DMS153 (cell line): ENCODE results near the gene DNAH17.
"Not testable (repeated sequence)": the region's sequence is repeated elsewhere in the genome, so short reads cannot be mapped to it uniquely, and the experiment has no call there.

Source experiments
- DNase-seq: peaks from one replicate; lab custom pipeline; 2025; lab: John Stamatoyannopoulos, UW

The DNAH17 gene

DNA sequence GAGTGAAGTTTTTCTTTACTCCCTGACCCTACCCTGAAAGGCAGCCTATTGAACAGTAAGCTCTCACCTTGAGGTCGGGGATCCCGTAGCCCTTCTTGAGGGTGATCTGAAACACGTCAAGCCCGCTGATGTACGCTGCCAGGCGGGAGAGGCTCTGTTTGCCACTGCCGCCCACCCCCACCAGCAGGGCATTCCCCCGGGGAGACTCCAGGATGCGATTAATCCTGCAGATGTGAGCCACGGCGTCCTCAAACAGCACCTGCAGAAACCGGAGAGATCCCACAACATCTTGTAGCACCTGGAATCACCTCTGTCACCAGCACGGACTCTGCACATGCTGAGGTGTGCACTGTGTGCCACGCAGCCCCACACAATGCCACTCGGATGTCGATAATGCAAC is 102.0 kb downstream of the DNAH17 start:
- no peak for DNase-seq

DNA sequence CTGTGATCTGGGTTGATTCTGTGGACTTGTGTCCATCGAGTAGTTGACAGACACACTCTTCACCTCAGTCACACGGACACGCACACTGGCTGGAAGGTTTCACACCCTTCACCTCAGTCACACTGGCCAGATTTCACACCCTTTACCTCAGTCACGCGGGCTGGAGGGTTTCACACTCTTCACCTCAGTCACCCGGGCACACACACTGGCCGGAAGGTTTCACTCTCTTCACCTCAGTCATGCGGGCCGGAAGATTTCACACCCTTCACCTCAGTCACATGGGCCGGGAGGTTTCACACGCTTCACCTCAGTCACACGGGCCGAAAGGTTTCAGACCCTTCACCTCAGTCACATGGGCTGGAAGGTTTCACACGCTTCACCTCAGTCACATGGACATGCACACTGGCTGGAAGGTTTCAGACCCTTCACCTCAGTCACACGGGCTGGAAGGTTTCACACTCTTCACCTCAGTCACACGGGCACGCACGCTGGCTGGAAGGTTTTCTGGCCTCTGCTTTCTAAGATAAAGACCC is 102.5 kb downstream of the DNAH17 start:
- DNase-seq: no peak

DNA sequence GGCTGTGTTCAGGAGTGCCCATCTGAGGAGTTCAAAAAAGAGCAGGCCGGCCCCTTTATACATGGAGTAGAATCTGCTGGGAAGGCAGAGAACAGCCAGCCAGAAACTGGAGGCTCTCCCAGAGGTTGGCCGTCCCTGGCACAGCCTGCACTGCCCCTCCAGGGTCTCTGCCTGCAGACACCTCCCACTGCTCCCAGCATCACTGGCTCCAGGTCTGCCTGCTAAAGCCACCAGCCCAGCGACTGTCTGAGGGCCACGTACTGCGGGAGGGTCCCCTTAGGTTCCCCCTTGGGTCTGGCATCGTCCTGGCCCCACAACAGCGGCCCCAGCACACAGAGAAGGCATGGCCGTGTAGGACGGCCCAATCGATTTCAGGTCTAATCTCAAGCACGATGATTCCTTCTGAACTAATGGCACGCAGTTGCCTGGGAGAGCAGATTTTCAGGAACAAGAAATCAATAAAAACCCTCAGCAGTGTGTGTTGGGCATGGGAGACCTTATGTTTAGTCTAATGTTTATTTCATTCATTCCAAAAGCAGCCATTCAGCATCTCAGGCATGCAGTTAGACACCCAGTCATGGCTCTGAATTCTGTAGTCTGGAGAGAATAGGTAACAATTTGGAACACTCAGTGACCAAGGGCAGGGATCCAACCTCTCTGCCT is 103.1 kb downstream of the DNAH17 start:
- no peak for DNase-seq

DNA sequence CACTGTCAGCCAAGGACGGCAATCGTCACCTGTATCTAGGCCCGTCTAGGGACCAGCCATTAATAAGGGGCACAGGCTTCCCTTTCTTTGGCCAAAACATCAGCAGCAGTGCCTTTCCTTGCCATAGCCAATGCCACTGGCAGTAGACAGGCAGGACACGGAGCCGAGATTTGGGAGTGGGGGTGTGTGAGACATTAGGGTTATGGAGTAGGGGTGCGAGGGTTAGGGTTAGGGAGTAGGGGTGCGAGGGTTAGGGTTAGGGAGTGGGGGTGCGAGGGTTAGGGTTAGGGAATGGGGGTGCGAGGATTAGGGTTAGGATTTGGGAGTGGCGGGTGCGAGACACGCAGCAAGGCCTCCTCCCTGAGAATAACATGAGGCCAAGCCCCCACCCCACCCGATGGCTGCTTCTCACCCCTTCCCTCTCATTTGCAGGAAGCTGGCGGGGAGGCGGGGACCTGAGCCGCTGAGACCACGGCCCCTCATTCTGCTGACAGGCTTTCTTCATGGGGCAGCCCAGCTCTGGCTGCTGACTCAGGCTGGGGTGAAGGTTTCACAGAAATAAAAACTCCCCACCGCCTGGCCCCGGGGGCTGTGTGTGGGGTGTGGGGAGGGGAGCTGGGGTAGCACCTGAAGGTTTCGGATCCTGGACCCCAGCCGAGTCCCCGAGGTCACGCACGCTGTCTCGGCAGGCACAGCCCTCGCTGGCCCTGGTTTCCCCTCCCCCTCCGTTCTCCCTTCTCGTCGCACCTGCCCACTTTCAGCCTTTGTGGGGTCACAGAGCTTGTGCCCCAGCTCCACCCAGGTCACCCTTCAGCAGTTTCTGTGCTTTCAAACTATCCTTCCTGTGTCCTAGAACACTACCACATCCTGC is 104.9 kb downstream of the DNAH17 start:
- DNase-seq: no peak

DNA sequence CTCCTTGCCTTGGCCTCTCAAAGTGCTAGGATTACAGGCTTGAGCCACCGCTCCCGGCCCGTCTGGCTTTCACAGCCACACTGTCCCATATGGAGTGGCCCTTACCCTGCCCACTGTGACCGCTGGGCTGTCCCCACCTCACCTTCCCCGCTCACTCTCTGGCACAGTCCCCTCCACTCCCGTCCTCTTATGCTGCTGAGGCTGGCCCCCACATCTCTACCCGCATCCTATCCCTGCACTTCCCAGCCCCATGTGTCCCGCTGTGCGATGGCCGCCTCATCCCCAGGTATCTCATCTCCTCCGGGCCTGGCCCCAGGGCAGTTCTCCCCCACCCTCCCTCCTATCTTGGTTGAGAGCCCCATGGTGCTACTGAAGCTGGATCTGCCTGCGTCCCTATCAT is 105.6 kb downstream of the DNAH17 start:
- DNase-seq: no peak

DNA sequence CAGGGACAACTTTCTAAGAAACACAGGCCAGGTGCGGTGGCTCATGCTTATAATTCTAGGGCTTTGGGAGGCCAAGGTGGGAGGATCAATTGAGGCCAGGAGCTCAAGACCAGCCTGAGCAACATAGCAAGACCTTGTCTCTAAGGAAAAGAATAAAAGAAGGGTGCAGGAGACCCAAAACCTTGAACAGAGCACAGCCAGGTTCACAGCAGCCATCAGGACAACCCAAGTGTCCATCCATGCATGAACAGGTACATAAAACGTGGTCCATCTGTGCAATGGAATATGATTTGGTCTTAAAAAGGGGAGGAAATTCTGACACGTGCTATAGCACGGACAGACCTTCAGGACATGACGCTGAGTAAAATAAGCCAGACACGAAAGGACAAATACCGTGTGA is 107.8 kb downstream of the DNAH17 start:
- no peak for DNase-seq

DNA sequence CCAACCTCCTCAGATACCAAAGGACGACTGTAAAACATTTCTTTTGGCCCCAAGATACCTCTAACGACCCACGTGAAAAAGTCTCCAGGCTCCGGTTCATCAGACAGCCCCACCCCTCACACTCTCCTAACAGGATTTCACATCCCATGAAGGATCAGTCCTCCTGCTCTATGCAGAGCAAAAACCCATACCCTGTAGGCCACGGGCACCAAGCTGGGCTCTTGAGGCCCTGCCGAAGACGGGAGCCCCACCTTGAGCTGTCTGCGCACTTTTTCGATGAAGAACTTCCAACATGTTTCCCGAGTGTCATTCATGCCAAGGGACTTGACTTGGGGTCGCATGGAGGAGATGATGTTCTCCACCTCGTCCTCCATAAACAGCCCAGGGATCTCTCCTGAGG is 108.8 kb downstream of the DNAH17 start:
- DNase-seq: no peak

DNA sequence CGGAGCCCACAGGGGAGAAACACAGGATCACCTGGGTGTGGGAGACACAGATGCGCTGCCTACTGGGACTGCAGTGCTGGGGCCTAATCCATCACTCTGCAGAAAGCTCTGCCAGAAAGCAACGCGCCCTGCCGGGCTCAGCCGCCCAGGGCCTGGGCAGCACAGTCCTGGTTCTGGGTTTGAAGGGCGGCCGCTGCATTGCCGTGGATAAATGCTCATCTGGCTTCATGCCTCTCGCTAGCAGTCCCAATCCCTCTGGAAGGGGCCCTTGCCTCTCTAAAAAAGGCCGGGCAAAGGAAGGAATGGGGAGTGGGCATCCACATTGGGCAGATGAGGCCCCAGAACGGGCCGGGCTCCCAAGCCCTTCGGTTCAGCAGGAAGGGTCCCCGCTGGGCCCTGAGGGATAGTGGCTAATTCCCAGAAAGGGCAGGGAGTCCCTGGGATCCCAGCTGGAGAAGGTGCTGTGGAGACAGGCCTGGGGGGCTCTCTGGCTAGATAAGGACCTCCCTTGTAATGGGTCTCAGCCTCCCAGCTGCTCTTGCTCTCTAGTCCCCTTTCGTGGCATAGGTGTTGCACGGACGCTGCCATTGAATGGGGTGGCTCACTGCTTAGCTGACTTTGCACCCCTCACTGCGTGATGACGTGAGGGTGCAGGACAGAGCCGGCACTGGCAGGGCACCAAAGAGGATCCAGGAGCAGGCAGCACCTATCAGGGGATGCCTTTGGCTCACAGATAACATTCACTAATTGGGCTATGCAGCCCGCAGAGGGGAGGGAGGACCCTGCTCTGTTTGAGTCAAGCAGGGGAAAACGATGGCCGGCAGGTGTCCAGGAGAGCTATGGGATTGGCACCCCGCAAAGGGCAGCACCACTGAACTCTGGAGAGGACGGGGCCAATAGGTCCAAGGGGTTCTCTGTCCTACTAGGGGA is 110.1 kb downstream of the DNAH17 start:
- no peak for DNase-seq

DNA sequence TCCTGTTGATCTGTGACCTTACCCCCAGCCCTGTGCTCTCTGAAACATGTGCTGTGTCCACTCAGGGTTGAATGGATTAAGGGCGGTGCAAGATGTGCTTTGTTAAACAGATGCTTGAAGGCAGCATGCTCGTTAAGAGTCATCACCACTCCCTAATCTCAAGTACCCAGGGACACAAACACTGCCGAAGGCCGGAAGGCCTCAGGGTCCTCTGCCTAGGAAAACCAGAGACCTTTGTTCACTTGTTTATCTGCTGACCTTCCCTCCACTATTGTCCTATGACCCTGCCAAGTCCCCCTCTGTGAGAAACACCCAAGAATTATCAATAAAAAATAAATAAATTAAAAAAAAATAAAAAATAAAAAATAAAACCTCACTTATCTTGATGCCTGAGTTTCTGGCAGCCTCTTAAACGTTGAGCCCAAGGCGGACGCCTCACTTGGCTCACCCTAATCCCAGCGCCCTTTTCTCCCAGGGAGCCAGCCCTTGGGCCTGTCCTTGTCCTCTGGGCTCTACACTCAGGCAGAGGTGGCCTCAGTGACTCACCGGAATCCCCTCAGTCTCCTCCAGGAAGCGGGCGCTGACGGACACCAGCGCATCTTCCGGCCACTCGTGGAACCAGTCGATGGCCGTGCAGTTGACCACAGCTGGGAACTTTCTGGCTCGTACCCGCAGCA is 110.9 kb downstream of the DNAH17 start:
- not testable (repeated sequence) for DNase-seq

DNA sequence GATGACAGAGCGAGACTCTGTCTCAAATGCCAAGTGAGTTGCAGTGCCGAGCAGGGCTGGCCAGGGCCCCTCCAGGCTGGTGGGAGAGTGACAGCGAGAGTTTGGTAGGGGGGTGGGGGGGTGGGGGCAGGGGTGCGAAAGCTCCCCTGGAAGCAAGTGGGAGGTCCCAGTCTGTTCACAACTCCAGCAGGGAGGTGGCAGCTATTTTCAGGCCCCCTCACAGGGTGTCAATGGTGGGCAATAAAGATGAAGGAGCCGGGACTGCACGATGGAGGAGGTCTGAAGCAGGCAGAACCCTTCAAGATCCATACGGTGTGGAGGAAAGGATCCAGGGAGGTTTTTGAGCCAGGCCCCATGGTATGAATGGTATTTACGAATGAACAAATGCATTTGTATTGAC is 115.0 kb downstream of the DNAH17 start:
- DNase-seq: no peak

DNA sequence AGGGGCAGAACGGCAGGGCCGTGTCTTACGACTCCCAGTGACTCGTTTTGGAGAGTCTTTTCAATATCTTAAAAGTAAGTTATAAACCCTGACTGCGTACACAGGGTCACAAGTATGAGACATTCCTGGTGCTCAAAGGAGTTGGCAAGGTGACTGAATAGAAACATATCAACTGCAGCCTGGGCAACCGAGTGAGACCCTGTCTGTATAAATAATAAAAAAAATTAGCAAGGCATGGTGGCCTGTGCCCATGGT is 115.5 kb downstream of the DNAH17 start:
- no peak for DNase-seq

DNA sequence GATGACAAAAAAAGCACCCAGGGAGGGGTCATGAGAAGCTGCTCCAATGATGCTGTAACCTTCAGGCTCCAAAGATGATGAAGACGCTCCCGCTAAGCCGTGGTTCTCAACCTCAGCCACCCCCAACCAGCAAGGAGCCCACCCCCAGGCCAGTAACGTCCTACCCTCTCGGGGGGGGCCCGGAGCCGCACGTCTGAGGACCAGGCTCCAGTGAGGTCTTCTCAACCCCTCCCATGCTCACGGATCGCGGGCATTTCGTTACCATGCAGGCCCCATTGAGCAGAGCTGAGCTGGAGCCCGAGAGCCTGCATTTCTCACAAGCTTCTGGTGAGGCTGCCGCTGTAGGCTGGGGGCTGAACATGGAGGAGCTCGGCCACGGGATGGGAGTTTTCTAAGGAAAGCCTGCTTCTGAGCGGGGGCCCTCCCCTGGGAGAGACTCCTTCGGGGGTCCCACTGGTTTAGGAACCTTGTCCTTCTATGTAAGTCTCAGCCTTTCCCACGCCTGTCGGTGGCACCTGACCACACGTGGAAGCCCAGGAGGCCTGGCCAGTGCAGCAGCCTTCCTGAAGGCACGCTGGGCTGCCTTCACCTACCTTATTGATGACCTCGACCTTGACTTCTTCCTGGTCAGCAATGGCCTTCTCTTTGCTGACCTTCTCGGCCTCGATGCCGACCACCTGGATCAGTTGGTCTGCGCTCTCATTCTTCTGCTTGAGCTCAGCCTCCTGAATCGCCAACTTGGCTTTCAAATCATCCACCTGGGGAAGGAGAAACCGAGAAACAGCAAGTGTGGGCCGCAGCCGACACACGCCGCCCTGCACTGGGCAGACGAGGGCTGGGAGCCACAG is 116.0 kb downstream of the DNAH17 start:
- DNase-seq: no peak

DNA sequence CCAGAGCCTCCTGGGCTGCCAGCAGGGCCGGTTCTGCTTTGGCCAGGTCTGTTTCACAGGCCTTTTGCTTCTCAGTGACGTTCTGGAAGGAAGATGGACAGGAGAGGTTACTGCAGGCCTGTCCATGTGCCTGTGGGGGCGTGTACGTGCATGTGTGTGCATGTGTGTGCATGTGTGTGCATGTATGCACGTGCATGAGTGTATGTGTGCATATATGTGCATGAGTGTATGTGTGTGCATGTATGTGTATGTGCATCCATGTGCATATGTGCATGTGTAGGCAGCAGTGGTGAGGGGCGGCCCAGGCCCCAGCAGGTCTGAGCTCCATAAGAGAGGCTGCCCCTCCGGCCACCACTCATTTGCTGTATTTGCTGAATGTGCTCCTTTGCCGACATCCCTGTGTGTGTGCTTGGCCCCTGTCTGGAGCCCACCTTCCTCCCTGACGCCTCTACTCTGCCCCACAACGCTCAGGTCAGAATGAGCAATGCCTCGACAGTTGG is 117.0 kb downstream of the DNAH17 start:
- no peak for DNase-seq

DNA sequence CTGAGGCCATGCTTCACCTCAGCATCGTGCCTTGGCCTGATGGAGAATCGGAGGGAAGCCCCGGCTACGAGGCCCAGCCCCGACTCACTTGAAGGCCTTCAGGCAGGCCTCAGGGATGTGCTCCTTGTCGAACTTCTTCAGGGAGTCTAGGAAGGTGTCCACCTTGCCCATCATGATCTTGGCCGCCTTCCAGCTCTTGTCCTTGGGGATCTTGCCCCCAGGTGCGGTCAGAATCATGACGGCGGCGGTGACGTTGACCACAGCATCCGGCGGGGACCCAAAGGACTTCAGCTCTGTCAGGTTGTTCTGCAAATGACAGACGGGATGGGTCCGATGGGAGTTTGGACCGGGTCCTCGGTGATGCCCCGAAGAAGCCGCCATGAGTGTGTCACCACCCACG is 117.5 kb downstream of the DNAH17 start:
- DNase-seq: no peak

DNA sequence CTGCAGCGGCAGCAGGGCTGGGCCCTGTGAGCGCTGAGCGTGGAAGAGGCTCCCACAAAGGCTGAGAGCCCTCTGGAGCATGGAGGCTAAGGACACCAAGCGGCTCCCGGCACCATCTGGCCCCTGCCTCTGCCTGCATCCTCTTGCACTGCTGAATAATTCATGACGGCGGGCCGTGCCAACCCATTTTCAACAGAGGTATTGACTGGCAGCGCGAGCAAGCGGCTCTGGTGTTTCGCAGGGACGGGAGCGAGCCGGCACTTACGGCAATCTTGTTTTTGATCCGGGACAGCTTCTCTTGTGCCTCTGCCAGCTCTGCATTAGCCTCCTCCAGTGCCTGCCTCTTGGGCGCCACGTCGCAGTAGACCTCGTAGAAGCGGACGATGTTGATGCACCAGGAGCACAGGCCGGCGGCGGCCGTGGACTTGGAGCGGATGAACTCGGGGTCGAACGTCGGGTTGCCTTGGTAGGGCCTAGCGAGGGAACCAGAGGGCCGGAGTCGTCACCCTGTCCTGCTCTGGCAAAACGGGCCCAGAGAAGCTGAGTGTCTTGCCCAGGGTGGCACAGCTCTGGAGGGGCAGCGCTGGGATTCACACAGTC is 118.4 kb downstream of the DNAH17 start:
- peak; percentile 46 for DNase-seq

DNA sequence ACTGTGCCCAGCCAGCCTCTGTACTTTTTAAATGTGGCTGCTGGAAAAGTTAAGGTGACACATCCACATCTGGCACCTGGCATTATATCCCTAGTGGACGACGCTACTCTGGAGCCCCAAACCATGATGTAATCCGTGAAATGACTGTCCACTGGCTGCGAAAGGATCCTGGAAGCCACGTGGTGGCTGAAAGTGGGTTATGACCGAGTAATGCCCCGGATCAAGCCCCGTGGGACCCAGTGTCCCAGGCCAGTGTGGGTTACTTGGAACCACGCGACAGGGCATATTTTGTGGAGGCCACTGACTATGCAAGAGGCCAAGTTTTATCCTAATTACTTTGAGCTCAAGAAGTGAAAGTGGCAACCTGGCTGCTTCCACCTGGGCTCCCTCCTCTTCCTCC is 119.1 kb downstream of the DNAH17 start:
- DNase-seq: no peak

DNA sequence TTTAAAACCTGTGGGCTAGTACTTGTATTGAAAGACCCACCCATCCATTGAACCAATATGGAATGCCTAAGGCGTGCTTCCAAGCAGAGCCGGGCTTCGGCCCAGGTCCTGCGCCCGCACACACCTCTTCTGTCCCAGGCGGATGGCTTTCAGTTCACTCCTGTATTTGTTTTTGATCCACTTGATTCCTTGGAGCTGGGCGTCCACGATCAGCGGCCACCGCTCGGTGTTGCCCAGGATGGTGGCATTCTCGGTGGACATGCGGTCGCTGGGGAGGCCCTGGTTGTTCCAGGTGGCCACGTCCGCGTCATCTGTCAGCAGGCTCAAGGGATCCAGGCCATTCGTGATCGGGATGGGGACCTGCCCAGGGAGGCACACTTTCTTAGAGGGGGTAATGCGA is 122.8 kb downstream of the DNAH17 start:
- no peak for DNase-seq

DNA sequence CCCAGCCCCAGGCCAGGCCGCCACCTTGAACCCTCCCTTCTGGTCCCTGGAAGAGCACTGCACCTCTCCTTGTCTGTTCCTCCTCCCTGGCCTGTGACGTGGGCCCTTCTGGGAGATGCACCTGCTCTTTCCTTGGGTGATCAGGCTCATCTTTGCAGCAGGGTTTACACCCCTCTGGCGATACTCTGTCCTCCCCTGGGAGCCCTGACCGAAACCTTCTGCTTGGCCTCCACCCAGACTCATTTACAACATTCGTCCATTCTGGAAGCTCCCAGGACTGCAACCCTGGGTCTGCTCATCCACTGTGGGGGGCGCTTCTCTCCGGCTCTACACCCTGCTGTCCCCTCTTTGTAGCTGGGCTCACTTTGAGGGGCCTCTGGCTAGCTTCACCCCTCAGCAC is 125.4 kb downstream of the DNAH17 start:
- no peak for DNase-seq

DNA sequence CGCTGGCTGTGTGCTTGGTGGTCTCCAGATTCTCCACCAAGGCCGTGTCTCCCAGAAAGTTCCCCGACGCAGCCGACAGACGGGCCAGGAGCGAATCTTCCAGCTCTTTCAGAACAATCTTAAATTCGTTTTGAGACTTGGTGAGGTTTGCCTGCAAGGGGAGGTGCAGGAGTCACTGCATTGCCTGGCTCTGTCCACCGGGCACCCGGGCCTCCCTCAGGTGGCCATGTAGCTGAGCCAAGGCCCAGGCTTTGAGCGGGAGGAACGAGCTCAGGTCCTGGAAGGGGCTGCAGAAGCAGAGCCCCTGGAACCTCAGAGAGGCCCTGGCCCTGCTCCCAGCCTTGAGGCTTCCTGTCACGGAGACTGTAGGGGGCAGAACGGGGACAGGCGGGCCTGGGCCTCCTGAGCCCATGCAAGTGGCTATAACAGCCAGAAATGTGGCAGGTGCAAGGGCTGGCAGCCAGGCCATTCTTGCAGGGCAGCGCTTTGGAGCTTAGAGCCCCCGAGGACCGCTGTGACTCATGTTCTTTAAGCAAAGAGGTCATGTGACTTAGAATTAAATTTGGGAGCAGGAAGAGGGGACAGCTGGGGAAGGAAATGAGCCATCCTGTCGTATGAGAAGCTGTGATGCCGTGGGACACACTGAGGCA is 126.4 kb downstream of the DNAH17 start:
- no peak for DNase-seq
